Stimulated activated CD4-positive, alpha-beta T cell treated with anti-CD3 and anti-CD28 coated beads, Interleukin-12 subunit alpha, Interleukin-12 subunit beta, amount 100 ng/mL, for 24 hours (primary cell): ENCODE results near the gene PTH2R.
"Not testable (repeated sequence)": the region's sequence is repeated elsewhere in the genome, so short reads cannot be mapped to it uniquely, and the experiment has no call there.

Experiments
- DNase-seq, 2 experiments: peaks; one replicate each; pipeline ENCODE4 v3.0.0-alpha.2; 2020; ENCODE audit warnings: low read depth in 2 of 2

The PTH2R gene, protein sequence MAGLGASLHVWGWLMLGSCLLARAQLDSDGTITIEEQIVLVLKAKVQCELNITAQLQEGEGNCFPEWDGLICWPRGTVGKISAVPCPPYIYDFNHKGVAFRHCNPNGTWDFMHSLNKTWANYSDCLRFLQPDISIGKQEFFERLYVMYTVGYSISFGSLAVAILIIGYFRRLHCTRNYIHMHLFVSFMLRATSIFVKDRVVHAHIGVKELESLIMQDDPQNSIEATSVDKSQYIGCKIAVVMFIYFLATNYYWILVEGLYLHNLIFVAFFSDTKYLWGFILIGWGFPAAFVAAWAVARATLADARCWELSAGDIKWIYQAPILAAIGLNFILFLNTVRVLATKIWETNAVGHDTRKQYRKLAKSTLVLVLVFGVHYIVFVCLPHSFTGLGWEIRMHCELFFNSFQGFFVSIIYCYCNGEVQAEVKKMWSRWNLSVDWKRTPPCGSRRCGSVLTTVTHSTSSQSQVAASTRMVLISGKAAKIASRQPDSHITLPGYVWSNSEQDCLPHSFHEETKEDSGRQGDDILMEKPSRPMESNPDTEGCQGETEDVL

DNA sequence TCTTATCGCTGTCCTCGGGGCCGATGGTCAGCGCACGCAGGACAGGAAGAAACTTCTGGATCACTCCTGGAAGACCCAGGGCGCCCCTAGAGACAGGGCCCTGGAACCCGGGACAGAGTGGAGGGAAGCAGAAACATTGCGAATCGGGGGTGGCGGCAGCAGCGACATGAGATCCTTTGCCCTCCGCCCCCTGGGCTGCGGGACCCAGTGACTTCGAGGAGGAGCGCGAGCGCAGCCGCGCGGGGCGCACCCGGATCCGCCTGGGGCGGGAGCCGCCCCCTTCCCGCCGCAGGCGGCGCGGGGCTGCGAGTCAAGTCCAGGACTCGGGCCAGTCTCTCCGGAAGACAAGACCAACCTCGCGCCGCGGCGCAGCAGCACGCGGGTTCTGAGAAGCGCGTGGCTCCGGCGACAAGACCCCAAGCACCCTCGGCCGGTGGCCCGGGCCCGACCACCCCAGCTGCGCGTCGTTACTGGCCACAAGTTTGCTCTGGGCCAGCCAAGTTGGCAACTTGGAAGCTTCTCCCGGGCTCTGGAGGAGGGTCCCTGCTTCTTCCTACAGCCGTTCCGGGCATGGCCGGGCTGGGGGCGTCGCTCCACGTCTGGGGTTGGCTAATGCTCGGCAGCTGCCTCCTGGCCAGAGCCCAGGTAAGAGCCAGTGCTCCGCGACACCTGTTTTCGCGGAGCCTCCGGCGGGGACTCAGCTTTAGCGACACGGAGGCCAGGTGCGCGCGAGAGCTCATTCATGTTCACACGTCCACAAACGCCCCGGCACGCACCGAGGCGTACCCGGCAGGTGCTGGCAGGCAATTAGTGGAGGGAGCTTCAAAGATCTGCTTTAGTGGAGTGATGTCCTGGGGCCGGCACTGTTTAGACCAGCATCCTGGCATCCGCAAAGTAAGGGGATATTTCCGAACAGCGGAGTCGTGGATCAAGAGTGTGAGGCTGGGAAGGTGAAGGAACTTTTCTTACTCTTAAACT lies at the start of gene PTH2R:
Gene PTH2R, plus strand, starts transcription at position 319 of the 978 bp plus-strand sequence. Its CDS starts 252 bp downstream, at position 571.
- no peak for DNase-seq

DNA sequence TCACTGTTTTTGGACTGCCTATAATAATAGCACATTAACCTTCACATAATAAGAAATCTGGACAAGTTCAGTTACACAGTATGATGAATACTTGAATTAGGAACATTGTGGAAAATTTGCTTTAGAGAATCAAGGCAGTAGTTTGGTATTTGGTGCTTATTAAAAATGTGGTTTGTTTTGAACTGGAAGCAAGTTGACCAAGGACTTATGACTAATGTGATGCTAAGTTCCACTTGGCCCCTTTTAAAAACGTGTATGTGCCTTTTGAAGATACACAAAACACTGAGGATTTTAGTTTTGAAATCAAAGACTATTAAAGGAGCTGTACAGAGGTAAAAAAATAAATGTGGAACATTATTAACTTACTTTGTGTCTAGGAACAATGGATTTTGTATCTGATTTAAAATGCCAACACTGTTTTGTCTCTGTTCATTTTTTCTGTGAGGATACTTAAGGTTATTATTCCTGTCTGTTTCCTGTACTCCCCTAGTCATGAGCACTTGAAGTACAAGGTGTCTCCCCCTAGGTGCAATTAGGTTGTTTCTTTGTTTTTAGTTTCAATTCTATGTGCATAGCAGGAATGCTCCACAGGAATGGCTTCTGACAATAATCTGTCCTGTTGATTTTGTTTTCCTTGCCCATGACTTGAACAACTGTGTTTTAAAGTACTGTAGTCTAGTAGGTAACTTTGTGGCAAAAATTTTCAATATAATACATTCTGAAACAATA lies 49.6 kb upstream of the PTH2R start:
- DNase-seq = no peak

DNA sequence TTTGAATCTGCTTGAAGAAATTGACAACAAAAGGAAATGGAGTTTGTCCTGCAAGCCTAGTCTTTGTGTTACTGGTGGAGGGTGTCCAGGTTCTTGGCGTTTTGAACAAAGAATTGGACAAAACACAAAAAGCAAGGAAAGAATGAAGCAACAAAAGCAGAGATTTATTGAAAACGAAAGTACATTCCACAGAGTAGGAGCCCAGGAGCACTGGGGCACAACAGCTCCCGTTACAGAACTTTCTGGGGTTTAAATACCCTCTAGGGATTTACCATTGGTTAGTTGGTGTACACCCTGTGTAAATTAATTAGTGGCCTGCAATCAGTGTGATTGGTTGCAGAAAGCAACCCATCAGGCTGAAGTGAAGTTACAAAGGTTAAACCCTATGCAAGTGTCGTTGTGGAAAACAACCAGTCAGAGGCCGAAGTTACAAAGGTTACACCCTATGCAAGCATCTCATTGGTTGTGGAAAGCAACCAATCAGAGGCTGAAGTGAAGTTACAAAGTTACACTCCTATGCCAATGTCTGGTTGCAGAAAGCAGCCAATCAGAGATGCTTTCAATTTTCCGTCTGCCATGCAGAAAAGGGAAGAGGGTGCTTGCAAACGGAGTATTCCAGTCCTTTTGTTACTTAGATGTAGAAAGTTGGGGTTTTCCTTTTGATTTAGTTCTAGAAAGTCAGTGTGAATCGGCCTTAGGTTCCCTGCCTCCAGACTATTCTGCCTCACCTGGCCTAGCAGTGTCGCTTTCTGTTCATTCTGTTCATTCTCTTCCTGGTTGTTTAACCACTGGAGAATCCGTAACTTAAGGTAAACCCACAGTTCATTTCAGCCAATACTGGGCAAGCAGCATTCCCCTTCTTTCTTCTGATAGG lies 47.6 kb upstream of the PTH2R start:
- no peak for DNase-seq

DNA sequence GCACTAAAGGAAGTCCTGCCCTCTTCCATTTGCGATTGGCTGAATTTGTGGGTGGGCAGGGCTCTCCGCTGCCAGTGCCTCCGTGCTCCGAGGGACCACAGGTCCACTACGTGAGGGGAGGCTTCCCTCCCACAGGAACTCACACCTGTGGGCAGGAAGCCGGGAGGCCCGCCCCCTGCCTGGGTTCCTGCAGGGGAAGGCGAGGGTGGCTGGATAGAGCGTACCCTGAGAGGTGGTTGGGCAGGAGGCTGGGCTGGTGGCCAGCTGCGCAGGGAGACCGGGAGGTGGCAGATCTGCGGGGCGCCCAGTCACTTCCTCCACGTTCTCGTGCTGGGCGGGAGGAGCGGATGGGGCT lies 47.0 kb upstream of the PTH2R start:
- no peak for DNase-seq

DNA sequence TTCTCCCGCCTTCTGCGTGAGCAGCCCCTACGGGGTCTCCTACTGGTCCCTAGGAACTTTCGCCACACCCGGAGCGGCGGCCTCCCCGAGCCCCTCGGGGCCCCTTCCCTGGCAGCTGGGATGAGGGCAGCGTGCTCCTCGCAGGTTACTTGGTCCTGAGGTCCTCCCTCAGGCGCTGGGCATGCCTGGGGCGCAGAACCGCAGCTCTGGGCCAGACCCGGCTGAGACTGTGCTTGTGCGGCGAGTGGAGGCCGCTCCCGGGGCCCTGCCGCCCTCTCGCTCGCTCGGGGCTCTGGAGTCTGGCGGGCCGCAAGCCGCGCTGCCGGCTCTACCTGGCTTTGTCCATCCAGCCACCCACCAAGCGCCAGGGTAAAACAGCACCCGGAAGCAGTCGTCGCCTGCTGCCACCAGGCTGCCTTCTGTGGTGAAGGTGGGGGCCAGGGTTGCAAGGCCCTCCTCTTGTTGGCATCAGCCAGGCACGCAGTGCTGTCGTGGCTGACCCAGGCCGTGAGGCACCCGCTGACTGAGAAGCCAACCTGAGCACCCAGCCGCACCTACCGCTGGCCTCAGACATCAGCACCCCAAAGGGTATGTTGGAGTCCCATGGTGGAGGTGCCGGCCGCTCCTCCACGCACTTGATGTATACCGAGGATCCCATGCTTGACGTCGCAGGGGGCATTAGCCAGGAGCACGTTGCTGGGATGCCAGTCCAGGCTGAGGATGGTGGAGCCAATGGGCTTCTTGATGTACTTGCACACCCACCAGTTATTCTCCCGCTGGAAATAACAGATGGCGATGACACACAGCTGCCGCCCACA lies 46.1 kb upstream of the PTH2R start:
- DNase-seq = no peak

DNA sequence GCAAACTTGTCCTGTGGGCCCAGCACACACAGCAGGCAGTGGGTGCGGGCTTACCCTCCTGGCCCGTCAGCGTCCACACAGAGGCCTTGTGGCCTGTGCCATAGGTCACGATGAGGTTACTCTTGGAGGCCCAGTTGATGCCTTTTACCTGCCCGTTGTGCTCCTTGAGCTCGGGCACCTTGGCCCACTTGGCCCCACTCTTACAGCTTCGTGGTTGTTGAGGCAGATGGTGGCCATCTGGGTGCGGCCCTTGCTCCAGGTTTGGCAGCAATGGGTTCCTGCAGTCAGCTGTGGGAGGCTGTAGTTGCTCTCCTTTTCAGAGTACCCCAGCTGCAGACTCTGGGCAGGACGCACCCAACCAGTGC lies 45.5 kb upstream of the PTH2R start:
- no peak for DNase-seq

DNA sequence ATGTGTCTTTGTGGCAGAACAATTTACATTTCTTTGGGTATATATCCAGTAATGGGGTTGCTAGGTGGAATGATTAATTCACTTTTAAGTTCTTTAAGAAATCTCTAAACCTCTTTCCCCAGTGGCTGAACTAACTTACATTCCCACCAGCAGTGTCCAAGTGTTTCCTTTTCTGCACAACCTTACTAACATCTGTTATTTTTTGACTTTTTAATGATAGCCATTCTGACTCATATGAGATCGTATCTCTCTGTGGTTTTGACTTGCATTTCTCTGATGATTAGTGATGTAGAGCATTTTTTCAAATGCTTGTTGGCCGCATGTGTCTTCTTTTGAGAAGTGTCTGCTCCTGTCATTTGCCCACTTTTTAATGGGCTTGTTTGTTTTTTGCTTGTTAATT lies 43.1 kb upstream of the PTH2R start:
- DNase-seq = no peak

DNA sequence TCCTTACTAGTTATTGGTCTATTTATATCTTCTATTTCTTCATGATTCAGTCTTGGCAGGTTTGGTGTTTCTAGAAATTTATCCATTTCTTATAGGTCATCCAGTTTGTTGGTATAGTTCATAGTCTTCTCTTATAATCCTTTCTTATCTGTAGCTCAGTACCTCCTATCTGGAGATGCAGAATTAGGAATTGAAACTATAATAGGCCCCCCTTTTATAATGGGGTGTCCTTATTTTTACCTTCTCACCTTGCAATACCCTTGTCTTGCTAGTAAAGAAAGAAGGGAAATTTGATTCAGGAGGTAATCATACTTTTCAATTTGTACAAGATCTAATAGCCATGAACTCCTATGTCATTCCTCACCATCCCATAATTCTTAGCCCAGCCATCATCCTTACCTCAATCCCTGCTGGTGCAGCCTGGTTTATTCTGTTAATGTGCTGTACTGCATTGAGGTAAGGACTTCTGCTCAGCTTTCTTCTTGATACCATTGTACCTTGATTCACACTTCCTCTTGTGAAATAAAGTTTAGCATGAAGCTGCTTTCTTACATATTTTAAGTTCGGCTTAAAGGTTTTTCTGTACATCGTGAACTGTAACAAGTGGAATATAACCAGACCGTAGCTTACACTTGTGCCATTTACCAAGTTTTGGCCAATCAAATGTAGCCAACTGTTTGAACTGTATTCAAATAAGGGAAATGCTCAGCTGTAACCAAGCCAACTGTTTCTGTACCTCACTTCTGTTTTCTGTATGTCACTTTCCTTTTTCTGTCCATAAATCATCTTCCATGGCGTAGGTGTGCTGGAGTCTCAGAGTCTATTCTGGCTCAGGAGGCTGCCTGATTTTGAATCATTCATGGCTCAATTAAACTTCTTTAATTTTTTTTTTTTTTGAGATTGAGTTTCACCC lies 40.1 kb upstream of the PTH2R start:
- DNase-seq = no peak

DNA sequence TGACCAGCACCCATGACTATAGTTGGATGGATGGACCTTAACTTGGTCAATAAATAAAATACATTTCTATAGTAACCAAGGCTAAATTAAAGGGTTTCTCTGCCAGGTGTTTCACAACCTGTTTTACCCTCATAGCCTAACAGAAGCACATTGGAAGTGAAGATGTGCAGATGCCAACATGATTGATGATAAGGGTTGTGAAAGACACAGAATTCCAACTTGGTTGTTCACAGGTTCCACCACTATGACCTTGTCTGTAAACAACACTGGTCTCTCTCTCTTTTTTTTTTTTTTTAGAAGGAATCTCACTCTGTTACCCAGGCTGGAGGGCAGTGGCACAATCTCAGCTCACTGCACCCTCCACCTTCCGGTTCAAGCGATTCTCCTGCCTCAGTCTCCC lies 37.5 kb upstream of the PTH2R start:
- no peak for DNase-seq

DNA sequence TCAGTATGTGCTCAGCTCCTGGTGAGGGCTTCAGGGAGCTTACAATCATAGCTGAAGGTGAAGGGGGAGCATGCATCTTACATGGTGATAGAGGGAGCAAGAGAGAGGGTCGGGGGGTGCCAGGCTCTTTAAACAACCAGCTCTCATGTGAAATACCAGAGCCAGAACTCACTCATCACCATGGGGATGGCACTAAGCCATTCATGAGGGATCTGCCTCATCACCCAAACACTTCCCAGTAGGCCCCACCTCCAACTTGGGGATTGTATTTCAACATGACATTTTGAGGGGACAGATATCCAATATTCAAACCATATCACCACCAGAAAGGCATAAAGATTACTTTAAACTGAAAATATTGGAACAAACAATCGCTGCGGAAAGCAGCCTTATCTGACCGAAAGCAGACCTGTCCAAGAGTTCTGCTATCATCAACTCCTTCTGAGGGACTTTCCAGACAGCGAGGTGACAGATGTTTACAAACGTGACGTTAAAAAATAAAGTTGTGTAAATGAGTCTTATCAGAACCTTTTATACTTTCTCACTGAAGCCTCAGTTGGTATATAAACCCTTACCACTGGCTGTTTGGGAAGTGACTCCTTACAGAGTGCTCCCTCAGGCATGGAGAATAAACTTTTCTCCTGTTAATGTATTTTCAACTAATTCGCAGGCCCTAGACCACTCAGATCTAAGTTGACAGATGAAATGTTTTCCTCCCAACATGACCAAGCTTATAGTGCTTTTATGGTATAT lies 35.5 kb upstream of the PTH2R start:
- DNase-seq = no peak

DNA sequence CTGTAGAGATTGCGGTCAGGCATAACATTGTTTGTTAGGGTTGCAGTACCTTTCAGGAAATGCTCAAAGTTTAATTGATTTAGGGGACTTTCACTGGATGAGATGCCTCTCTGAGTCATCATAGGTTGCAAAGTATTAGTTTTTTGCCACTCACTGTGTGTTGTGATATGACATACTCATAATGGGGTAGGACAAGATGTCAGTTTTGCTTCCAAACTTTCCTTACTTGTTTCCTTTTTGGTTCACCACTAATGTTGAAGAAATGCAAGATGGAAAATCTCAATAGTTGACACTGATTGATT lies 35.0 kb upstream of the PTH2R start:
- no peak for DNase-seq

DNA sequence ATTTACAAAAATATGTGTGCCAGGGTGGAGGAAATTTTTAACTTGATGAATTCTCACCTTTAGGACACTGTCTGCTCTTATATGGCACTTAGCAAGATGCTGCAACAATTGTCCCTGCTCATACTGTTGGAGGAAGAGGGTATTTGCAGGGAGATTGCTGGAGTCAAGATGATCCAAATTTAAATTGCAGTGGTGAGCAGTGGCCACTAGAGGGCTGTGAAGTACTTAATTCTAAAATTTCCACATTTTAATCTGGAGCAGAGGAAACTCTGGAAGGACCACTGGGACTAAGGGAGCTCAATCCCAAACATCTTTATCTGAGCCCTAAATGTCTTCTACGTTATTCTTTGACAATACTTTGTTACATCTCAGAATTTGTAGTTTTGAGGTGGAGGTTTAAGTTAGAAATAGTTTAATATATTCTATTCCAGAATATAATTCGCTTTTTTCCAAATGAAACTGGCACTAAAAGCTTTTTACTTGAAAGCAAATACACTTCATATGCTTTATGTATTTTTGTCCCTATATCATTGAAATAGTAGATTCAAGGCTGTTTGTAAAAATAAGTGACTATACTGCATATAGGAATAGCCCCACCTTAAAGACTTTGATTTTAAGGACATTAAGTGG lies 33.0 kb upstream of the PTH2R start:
- no peak for DNase-seq

DNA sequence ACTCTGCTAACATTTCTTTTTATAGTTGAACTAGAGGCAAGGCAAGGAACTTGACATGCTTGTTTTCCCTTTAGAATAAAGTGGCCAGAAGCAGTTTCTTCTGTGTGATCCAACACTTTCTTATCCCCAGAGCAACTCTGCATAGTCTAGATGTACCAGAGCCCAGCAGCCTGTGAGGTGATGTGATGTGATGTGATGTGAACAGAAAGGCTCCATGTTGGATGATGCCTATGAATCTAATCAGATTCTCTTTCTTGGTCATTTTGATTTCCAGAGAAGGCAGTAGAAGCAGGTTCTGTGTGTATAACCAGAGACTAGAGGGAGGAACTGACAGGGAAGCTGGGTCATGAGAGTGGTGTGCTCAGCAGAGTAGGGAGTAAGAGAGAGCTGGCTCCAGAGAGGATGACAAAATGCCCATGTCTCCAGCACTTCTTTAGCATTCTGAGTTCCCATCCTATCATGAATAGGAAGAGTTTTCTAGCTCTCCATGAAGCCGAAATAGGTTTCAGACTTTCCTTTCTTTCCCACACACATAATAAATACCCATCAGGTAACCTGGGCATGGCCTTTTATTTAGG lies 31.0 kb upstream of the PTH2R start:
- no peak for DNase-seq

DNA sequence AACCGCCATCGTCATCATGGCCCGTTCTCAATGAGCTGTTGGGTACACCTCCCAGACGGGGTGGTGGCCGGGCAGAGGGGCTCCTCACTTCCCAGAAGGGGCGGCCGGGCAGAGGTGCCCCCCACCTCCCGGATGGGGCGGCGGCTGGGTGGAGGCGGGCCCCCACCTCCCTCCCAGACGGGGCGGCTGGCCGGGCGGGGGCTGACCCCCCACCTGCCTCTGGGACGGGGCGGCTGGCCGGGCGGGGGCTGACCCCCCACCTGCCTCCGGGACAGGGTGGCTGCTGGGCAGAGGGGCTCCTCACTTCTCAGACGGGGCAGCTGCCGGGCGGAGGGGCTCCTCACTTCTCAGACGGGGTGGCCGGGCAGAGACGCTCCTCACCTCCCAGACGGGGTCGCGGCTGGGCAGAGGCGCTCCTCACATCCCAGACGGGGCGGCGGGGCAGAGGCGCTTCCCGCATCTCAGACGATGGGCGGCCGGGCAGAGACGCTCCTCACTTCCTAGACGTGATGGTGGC lies 29.2 kb upstream of the PTH2R start:
- not testable (repeated sequence) for DNase-seq

DNA sequence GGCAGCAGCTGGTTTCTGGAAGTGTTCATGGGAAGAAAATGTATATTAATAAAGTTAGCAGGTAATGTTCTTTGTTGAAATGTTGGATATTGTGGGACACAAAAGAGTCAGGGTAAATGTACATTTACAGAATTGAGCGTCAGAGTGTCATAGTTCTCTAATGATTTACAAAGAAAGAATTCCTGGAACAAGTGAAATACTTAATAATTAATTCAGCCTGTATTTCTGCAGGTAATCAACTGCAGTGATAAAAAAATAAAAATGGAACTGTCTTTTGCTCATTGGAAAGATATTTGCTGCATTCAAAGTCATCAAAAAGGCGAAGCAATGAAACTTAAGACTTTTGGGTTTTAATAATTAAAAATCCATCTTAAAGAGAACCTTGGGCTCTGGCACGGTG lies 27.4 kb upstream of the PTH2R start:
- DNase-seq = no peak

DNA sequence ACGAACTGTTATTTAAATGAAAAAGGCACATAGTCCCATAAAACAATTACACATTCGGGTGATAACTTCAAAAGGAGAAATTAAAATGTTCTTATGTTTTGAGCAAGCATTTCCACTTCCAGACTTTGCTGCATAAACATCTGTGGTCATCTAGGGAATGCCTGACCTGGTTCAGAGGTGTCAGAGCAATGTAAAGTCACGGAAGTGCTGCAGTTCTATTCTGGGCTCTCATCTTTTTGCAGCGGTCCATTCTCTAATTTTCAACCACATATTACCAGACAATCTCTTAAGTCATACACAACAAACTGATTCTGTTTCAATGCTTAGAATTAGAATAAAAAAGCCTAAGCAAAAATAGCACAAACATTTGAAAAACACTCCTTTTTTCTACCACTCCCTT lies 22.0 kb upstream of the PTH2R start:
- DNase-seq = no peak

DNA sequence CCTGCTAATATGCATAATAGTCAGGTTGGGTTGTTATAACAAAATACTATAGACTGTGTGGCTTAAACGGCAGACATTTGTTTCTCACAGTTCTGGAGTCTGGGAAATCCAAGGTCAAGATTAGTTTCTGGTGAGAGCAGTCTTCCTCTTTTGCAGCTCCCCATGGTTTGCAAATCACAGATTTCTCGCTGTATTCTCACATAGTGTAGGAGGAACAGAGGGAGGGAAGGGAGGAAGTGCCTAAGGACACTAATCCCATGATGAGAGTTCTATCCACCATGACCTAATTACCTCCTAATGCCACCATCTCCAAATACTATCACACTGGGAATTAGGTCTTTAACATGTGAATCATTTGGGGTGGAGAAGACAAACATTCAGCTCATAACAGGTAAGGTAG lies 20.1 kb upstream of the PTH2R start:
- DNase-seq = no peak
